SK-N-SH (cell line): ENCODE measurements around the gene SLC8A1. TPM values are rescaled to one million over a fixed set of nuclear protein-coding genes. Genes with fewer than 3 reads are reported as not detected.

ENCODE experiments used
- CTCF ChIA-PET: fragments of 300-600, 350-600 bp; formaldehyde crosslinking; extraction: SDS; loops from one replicate; lab custom pipeline; 2021; lab: Yijun Ruan, JAX
- POLR2A ChIA-PET: fragments of 350-600 bp; sonication (Branson Sonifier 250); formaldehyde crosslinking; extraction: SDS; loops from one replicate; lab custom pipeline; 2020; ENCODE audit warnings: antibody characterized with exemption, inconsistent platforms; lab: Yijun Ruan, JAX
- DNase-seq: peaks from one replicate; pipeline ENCODE4 v3.0.0; 2012
- H2AFZ ChIP-seq: fragments of 200-600 bp; sonication (generic); 2 replicates; pipeline ENCODE4 v1.8.1; 2016; ENCODE audit warnings: antibody characterized with exemption, mild to moderate bottlenecking, low read depth
- H3F3A ChIP-seq: fragments of 200-600 bp; sonication (generic); replicated peaks from 2 replicates; pipeline ENCODE3; 2016; ENCODE audit warnings: antibody characterized with exemption, mild to moderate bottlenecking; ENCODE audit not compliant: insufficient read depth
- H3K27ac ChIP-seq, 2 experiments: fragments of 200-500 bp in 1 of 2; fragments of 200-600 bp in 1 of 2; sonication (Bioruptor generic) in 1 of 2; sonication (generic), shearing (Covaris generic) in 1 of 2; 2 replicates each; pipeline versions ENCODE4 v1.5.1 to v1.6.1; 2014 to 2016; ENCODE audit warnings: low read depth in 2 of 2, inconsistent platforms in 1 of 2, low read length in 1 of 2, mild to moderate bottlenecking in 1 of 2, mixed read lengths in 1 of 2
- H3K27me3 ChIP-seq: fragments of 200-600 bp; sonication (generic), shearing (Covaris generic); 2 replicates; pipeline ENCODE4 v1.6.1; 2016; ENCODE audit warnings: mixed run types; ENCODE audit not compliant: insufficient read depth
- H3K36me3 ChIP-seq, 2 experiments: fragments of 200-500 bp in 1 of 2; fragments of 200-600 bp in 1 of 2; sonication (Bioruptor generic) in 1 of 2; sonication (generic) in 1 of 2; replicated peaks in 1 of 2; 2 replicates each; pipeline versions ENCODE3 to v1.5.1; 2014 to 2016; ENCODE audit warnings: low read length in 1 of 2, mild to moderate bottlenecking in 1 of 2; ENCODE audit not compliant: insufficient read depth in 2 of 2, control insufficient read depth in 1 of 2
- H3K4me1 ChIP-seq, 2 experiments: fragments of 200-500 bp in 1 of 2; fragments of 200-600 bp in 1 of 2; sonication (Bioruptor generic) in 1 of 2; sonication (generic), shearing (Covaris generic) in 1 of 2; 2 replicates each; pipeline versions ENCODE4 v1.5.1 to v1.6.1; 2014 to 2016; ENCODE audit warnings: low read depth in 1 of 2, low read length in 1 of 2, mixed run types in 1 of 2; ENCODE audit not compliant: insufficient read depth in 2 of 2, control insufficient read depth in 1 of 2
- H3K4me2 ChIP-seq: fragments of 200-600 bp; sonication (generic), shearing (Covaris generic); 2 replicates; pipeline ENCODE4 v1.6.1; 2017; ENCODE audit warnings: mixed run types
- H3K4me3 ChIP-seq, 2 experiments: fragments of 200-500 bp in 1 of 2; fragments of 200-600 bp in 1 of 2; sonication (Bioruptor generic) in 1 of 2; sonication (generic), shearing (Covaris generic) in 1 of 2; 2 replicates each; pipeline versions ENCODE4 v1.5.1 to v1.8.1; 2014 to 2016; ENCODE audit warnings: low read depth in 2 of 2, inconsistent platforms in 1 of 2, low read length in 1 of 2, mild to moderate bottlenecking in 1 of 2, mixed read lengths in 1 of 2, moderate library complexity in 1 of 2
- H3K79me2 ChIP-seq: fragments of 200-600 bp; sonication (generic); 2 replicates; pipeline ENCODE4 v1.8.1; 2017; ENCODE audit warnings: mild to moderate bottlenecking; ENCODE audit not compliant: insufficient read depth
- H3K9ac ChIP-seq: fragments of 200-600 bp; sonication (generic); 2 replicates; pipeline ENCODE4 v1.6.1; 2017; ENCODE audit warnings: mixed run types
- H3K9me2 ChIP-seq: fragments of 200-600 bp; sonication (generic); 2 replicates; pipeline ENCODE4 v1.6.1; 2017; ENCODE audit warnings: mixed run types
- H3K9me3 ChIP-seq: fragments of 200-600 bp; sonication (generic); 2 replicates; pipeline ENCODE4 v1.6.1; 2017; ENCODE audit warnings: mixed run types, mild to moderate bottlenecking, moderate library complexity
- H4K20me1 ChIP-seq: fragments of 200-600 bp; sonication (generic); 2 replicates; pipeline ENCODE4 v1.6.1; 2017; ENCODE audit warnings: mild to moderate bottlenecking, mixed run types; ENCODE audit not compliant: insufficient read depth
- CHD2 ChIP-seq: fragments of 150-350 bp; IDR thresholded peaks from 2 replicates; pipeline ENCODE4 v1.6.1; 2018; ENCODE audit warnings: low read length; ENCODE audit not compliant: partially characterized antibody
- EP300 ChIP-seq, 2 experiments: IDR thresholded peaks; 2 replicates each; pipeline versions ENCODE4 v1.4.0 to v1.6.1; 2012; ENCODE audit warnings: borderline replicate concordance in 1 of 2, low read depth in 1 of 2, low read length in 1 of 2
- POLR2AphosphoS5 ChIP-seq: IDR thresholded peaks from 2 replicates; pipeline ENCODE4 v1.6.1; 2012; ENCODE audit warnings: low read depth, low read length
- RAD21 ChIP-seq: IDR thresholded peaks from 2 replicates; pipeline ENCODE4 v1.6.1; 2012; ENCODE audit warnings: mild to moderate bottlenecking, low read length
- RCOR1 ChIP-seq: fragments of 150-350 bp; IDR thresholded peaks from 2 replicates; pipeline ENCODE4 v1.6.1; 2017; ENCODE audit warnings: antibody characterized with exemption, low read length
- RFX5 ChIP-seq: IDR thresholded peaks from 2 replicates; pipeline ENCODE4 v1.6.1; 2012; ENCODE audit warnings: mild to moderate bottlenecking, improper control_type of control experiment, low read length
- SIN3A ChIP-seq: IDR thresholded peaks from 2 replicates; pipeline ENCODE4 v1.6.1; 2012; ENCODE audit warnings: low read depth, mild to moderate bottlenecking, low read length, moderate library complexity, borderline replicate concordance
- SMC3 ChIP-seq: IDR thresholded peaks from 2 replicates; pipeline ENCODE4 v1.6.1; 2012; ENCODE audit warnings: low read depth, low read length, improper control_type of control experiment
- WGBS: methylation state at CpG from one replicate; pipeline ENCODE4 v1.1.6; 2017; ENCODE audit warnings: low lambda C conversion rate; 5-methylcytosine and 5-hydroxymethylcytosine counted together
- polyA plus RNA-seq, 3 experiments: library from polyadenylated mRNA; depleted of rRNA; stranded (reverse); fragments of >200 nt; gene quantifications; 2 replicates each; pipeline ENCODE4 v1.2.3, GENCODE V29; 2012
- TF ChIP-seq, protein P1 (sequence below): IDR thresholded peaks from 2 replicates; pipeline ENCODE4; 2012
- TF ChIP-seq, protein P2 (sequence below): fragments of 200-600 bp; sonication (generic); IDR thresholded peaks from 2 replicates; pipeline ENCODE4 v1.6.1; 2017; ENCODE audit warnings: antibody characterized with exemption, mild to moderate bottlenecking, moderate library complexity
- TF ChIP-seq, protein P3 (sequence below): IDR thresholded peaks from 2 replicates; pipeline ENCODE4 v1.4.0; 2012; ENCODE audit warnings: low read depth, borderline replicate concordance
- TF ChIP-seq, protein P4 (sequence below): IDR thresholded peaks from 2 replicates; pipeline ENCODE4 v1.6.1; 2012; ENCODE audit warnings: mild to moderate bottlenecking, low read depth, low read length, moderate library complexity

Gene SLC8A1
- polyA plus RNA-seq, 1 of the 3 experiments (the other 2 are of a cell fraction): 3.2 TPM

GRCh38 chr2:40168032-40168431 lies 283.9 kb downstream of the SLC8A1 start:
- no peaks in the 10 kb centered on the region for H3K9me3 ChIP-seq
- no peaks in the 10 kb centered on the region for H3K36me3 ChIP-seq
- no peaks in the 10 kb centered on the region for H3F3A ChIP-seq
- H3K9me2 ChIP-seq: no peaks in the 10 kb centered on the region
- no peaks in the 10 kb centered on the region for H3K27me3 ChIP-seq
- H3K9ac ChIP-seq: no peak overlapping the region
- no peak overlapping the region for H3K4me3 ChIP-seq
- TF ChIP-seq RCOR1 (no peak), EP300 (IDR thresholded peaks at IDR 0.05; ENCODE audit: borderline replicate concordance in 1 of 2, low read depth in 1 of 2, low read length in 1 of 2) (no peak), SIN3A (no peak), POLR2AphosphoS5 (no peak), CHD2 (no peak), RAD21 (no peak), RFX5 (no peak)
- TF ChIP-seq, protein P1, sequence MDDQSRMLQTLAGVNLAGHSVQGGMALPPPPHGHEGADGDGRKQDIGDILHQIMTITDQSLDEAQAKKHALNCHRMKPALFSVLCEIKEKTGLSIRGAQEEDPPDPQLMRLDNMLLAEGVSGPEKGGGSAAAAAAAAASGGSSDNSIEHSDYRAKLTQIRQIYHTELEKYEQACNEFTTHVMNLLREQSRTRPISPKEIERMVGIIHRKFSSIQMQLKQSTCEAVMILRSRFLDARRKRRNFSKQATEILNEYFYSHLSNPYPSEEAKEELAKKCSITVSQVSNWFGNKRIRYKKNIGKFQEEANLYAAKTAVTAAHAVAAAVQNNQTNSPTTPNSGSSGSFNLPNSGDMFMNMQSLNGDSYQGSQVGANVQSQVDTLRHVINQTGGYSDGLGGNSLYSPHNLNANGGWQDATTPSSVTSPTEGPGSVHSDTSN: no peak
- TF ChIP-seq, protein P2, sequence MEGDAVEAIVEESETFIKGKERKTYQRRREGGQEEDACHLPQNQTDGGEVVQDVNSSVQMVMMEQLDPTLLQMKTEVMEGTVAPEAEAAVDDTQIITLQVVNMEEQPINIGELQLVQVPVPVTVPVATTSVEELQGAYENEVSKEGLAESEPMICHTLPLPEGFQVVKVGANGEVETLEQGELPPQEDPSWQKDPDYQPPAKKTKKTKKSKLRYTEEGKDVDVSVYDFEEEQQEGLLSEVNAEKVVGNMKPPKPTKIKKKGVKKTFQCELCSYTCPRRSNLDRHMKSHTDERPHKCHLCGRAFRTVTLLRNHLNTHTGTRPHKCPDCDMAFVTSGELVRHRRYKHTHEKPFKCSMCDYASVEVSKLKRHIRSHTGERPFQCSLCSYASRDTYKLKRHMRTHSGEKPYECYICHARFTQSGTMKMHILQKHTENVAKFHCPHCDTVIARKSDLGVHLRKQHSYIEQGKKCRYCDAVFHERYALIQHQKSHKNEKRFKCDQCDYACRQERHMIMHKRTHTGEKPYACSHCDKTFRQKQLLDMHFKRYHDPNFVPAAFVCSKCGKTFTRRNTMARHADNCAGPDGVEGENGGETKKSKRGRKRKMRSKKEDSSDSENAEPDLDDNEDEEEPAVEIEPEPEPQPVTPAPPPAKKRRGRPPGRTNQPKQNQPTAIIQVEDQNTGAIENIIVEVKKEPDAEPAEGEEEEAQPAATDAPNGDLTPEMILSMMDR: no peak
- TF ChIP-seq, protein P3, sequence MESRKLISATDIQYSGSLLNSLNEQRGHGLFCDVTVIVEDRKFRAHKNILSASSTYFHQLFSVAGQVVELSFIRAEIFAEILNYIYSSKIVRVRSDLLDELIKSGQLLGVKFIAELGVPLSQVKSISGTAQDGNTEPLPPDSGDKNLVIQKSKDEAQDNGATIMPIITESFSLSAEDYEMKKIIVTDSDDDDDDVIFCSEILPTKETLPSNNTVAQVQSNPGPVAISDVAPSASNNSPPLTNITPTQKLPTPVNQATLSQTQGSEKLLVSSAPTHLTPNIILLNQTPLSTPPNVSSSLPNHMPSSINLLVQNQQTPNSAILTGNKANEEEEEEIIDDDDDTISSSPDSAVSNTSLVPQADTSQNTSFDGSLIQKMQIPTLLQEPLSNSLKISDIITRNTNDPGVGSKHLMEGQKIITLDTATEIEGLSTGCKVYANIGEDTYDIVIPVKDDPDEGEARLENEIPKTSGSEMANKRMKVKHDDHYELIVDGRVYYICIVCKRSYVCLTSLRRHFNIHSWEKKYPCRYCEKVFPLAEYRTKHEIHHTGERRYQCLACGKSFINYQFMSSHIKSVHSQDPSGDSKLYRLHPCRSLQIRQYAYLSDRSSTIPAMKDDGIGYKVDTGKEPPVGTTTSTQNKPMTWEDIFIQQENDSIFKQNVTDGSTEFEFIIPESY: no peak
- H4K20me1 ChIP-seq: no peaks in the 10 kb centered on the region
- WGBS: 89% methylated on average over 4 of the region's 4 CpGs
- no peak overlapping the region for H3K4me2 ChIP-seq
- H3K27ac ChIP-seq: no peak overlapping the region
- no peaks in the 10 kb centered on the region; a peak in 1 of 4 replicates for H3K4me1 ChIP-seq
- H3K79me2 ChIP-seq: no peaks in the 10 kb centered on the region
- H2AFZ ChIP-seq: no peak overlapping the region
- no peak for DNase-seq
- ChIA-PET CTCF (no interaction called here), POLR2A (no interaction called here)

GRCh38 chr2:40166006-40166405 lies 285.9 kb downstream of the SLC8A1 start:
- Histone ChIP-seq H3F3A (no peaks in the 10 kb centered on the region), H3K27ac (no peak overlapping the region), H4K20me1 (no peaks in the 10 kb centered on the region), H2AFZ (no peak overlapping the region), H3K9me2 (no peaks in the 10 kb centered on the region), H3K4me2 (no peak overlapping the region), H3K79me2 (no peaks in the 10 kb centered on the region), H3K4me1 (no peaks in the 10 kb centered on the region), H3K27me3 (no peaks in the 10 kb centered on the region), H3K36me3 (peaks cover 0 to 6% of the 10 kb centered on the region in 2 experiments), H3K4me3 (no peak overlapping the region), H3K9ac (no peak overlapping the region), H3K9me3 (no peaks in the 10 kb centered on the region)
- no peak for DNase-seq
- POLR2A ChIA-PET: no interaction called here
- TF ChIP-seq, protein P4, sequence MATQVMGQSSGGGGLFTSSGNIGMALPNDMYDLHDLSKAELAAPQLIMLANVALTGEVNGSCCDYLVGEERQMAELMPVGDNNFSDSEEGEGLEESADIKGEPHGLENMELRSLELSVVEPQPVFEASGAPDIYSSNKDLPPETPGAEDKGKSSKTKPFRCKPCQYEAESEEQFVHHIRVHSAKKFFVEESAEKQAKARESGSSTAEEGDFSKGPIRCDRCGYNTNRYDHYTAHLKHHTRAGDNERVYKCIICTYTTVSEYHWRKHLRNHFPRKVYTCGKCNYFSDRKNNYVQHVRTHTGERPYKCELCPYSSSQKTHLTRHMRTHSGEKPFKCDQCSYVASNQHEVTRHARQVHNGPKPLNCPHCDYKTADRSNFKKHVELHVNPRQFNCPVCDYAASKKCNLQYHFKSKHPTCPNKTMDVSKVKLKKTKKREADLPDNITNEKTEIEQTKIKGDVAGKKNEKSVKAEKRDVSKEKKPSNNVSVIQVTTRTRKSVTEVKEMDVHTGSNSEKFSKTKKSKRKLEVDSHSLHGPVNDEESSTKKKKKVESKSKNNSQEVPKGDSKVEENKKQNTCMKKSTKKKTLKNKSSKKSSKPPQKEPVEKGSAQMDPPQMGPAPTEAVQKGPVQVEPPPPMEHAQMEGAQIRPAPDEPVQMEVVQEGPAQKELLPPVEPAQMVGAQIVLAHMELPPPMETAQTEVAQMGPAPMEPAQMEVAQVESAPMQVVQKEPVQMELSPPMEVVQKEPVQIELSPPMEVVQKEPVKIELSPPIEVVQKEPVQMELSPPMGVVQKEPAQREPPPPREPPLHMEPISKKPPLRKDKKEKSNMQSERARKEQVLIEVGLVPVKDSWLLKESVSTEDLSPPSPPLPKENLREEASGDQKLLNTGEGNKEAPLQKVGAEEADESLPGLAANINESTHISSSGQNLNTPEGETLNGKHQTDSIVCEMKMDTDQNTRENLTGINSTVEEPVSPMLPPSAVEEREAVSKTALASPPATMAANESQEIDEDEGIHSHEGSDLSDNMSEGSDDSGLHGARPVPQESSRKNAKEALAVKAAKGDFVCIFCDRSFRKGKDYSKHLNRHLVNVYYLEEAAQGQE: no peak
- TF ChIP-seq POLR2AphosphoS5 (no peak), RCOR1 (no peak), SMC3 (no peak)
- CTCF ChIA-PET: interaction anchor here (1.3 kb wide), 1 partner anchor 21 kb away, joined by 3 read pairs; no protein-coding TSS in a partner anchor
- 63% methylated on average over 2 of the region's 2 CpGs for WGBS
